ENCODE results near the gene PPP1R3C. TPM values are rescaled to one million over a fixed set of nuclear protein-coding genes. Genes with fewer than 3 reads are reported as not detected.

The PPP1R3C gene
- total and polyA plus RNA-seq, 2 of the 4 experiments (the other 2 are of a cell fraction): 17.4 to 62.9 TPM

DNA sequence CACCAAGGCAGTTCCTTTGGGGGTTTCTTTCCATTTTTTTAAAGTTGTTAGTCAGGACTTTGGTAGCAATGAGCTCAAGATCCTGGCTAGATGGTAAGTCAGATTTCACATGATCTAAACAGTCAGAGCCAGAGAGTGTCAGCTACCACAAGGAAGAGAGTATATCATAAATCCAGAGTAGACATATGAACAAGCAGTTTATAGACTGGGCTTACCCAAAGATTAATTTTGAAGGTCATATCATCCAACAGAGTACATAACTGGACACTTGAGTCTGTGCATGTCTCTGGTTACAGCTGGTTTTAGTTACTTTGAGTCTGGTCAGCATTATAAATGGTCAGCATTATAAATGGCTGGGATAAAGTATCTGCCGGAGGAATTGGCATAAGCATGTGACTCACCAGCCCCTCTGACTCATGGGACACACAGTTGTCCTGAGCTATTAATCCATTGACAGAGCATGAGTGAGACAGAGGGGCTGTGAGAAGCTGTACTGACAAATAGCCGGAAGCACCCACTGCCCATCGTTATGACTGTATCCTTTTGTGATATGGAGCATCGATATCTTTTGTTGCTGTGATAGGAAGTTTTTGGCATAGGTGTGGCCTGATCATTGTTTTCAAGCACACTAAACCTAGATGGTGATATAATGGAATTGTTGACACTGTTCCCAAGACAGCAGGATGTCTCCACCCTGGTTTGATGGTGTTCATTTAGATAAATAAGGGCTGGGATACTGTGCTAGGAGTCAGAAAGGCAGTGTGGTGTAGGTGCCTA, 19.3 kb downstream of the PPP1R3C start:
- dilution Hi-C loops (cut with HindIII; ENCODE audit: low sequenced_read_pairs, unreplicated experiment) (no loop called here), intact Hi-C loops (cut with micrococcal nuclease) (loop anchor here (2.0 kb wide), 1 partner anchor 23 kb away; no protein-coding TSS in a partner anchor), in situ Hi-C loops (cut with MboI; ENCODE audit: low sequenced_read_pairs) (no loop called here)
- H2AFZ ChIP-seq (replicated peaks; ENCODE audit: low read length, poor library complexity): no peak overlapping the region
- no peak overlapping the region for H3K4me3 ChIP-seq (ENCODE audit: insufficient read depth, low read depth, low read length)
- peak overlapping the region; percentile 92 for H3K56ac ChIP-seq (ENCODE audit: extremely low read depth, insufficient read depth, low read length)
- peak overlapping the region; percentile 93 for H3K18ac ChIP-seq (ENCODE audit: low read depth, low read length)
- CTCF ChIA-PET: interaction anchor here (0.6 to 1.6 kb wide), 5 partner anchors 19 to 1966 kb away, joined by 3 to 9 read pairs (median 4); partner anchors contain the start of gene PPP1R3C
- H4K91ac ChIP-seq (ENCODE audit: insufficient read depth, low read depth, low read length): peak overlapping the region; percentile 90
- peaks cover 22% of the 10 kb centered on the region for H3K4me1 ChIP-seq (ENCODE audit: control insufficient read depth, insufficient read depth, low read length)
- DNase-seq: peak; percentile 98
- H3K9ac ChIP-seq (ENCODE audit: low read depth, low read length): peak overlapping the region; percentile 1; the same call in 1 of the 2 replicates
- no peaks in the 10 kb centered on the region for H3K36me3 ChIP-seq (ENCODE audit: control insufficient read depth, insufficient read depth, low read length)
- H3K4me2 ChIP-seq (ENCODE audit: low read depth, low read length): peak overlapping the region; percentile 51
- H4K8ac ChIP-seq (ENCODE audit: low read depth in 2 of 2, low read length in 2 of 2): peak overlapping the region; percentile 68 to 96
- peak overlapping the region; percentile 88 for H4K5ac ChIP-seq (ENCODE audit: low read depth, low read length)
- POLR2A ChIA-PET (ENCODE audit: unreplicated experiment): interaction anchor here (1.0 kb wide), 1 partner anchor 9 kb away, joined by 4 read pairs; no protein-coding TSS in a partner anchor
- no peaks in the 10 kb centered on the region for H3K9me3 ChIP-seq (ENCODE audit: control insufficient read depth, insufficient read depth, low read length)
- BruUV-seq (replicated peaks): no TSS peak
- TF ChIP-seq MAFK (IDR thresholded peaks at IDR 0.05; ENCODE audit: low read depth, low read length) (peak; percentile 88), CEBPB (IDR thresholded peaks at IDR 0.05; ENCODE audit: low read depth, low read length) (no peak), NFE2L2 (IDR thresholded peaks at IDR 0.05; ENCODE audit: low read depth, low read length) (0 out of 2 replicates have a peak, but pooled peaks have one; percentile 3), FOS (IDR thresholded peaks at IDR 0.05; ENCODE audit: low read depth, low read length) (peak; percentile 95), RAD21 (IDR thresholded peaks at IDR 0.05; ENCODE audit: low read length) (no peak), RFX5 (IDR thresholded peaks at IDR 0.05; ENCODE audit: low read depth, low read length) (no peak), POLR2A (IDR thresholded peaks at IDR 0.05; ENCODE audit: low read depth, low read length) (peak; percentile 34; the same call in 1 of the 2 replicates), RCOR1 (IDR thresholded peaks at IDR 0.05; ENCODE audit: insufficient replicate concordance, low read length) (no peak), MAZ (IDR thresholded peaks at IDR 0.05; ENCODE audit: borderline replicate concordance, low read depth, low read length) (no peak), SMC3 (IDR thresholded peaks at IDR 0.05; ENCODE audit: low read depth, low read length) (peak; percentile 5; the same call in 1 of the 2 replicates), CHD1 (IDR thresholded peaks at IDR 0.05; ENCODE audit: low read depth, low read length) (no peak), MXI1 (IDR thresholded peaks at IDR 0.05; ENCODE audit: borderline replicate concordance, low read depth, low read length) (no peak), BHLHE40 (IDR thresholded peaks at IDR 0.05; ENCODE audit: low read depth, low read length) (no peak; the same call in 1 of the 2 replicates)
- TF ChIP-seq, protein P1, sequence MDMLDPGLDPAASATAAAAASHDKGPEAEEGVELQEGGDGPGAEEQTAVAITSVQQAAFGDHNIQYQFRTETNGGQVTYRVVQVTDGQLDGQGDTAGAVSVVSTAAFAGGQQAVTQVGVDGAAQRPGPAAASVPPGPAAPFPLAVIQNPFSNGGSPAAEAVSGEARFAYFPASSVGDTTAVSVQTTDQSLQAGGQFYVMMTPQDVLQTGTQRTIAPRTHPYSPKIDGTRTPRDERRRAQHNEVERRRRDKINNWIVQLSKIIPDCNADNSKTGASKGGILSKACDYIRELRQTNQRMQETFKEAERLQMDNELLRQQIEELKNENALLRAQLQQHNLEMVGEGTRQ (IDR thresholded peaks at IDR 0.05; ENCODE audit: low read depth, low read length): no peak
- 0% methylated on average over 2 of the region's 4 CpGs; no CpG with 5 or more reads in 1 of the 2 experiments for WGBS, 2 experiments (ENCODE audit: extremely low coverage in 2 of 2, insufficient read length in 1 of 2)
- H3K14ac ChIP-seq (replicated peaks; ENCODE audit: low read depth, low read length): peak overlapping the region; percentile 86
- H2AK9ac ChIP-seq (replicated peaks; ENCODE audit: low read depth, low read length, poor library complexity): peak overlapping the region; percentile 77
- peak overlapping the region; percentile 91 for H2AK5ac ChIP-seq (ENCODE audit: low read depth, low read length)
- H2BK20ac ChIP-seq (ENCODE audit: low read depth, low read length): peak overlapping the region; percentile 98
- peaks cover 0 to 10% of the 10 kb centered on the region in 2 experiments; a peak in 2 of 4 replicates for H3K79me1 ChIP-seq (ENCODE audit: low read depth in 1 of 2, low read length in 2 of 2)
- peak overlapping the region; percentile 72 for H3K27ac ChIP-seq (ENCODE audit: insufficient read depth, low read length)
- peak overlapping the region; percentile 96 for H2BK120ac ChIP-seq (ENCODE audit: low read depth, low read length)
- ATAC-seq (ENCODE audit: low read depth): peak; percentile 68
- peak overlapping the region; percentile 98 for H3K4ac ChIP-seq (ENCODE audit: low read depth, low read length)
- peak overlapping the region; percentile 97 for H3K23ac ChIP-seq (ENCODE audit: low read depth, low read length)
- H4K20me1 ChIP-seq (ENCODE audit: insufficient read depth, low read length): peaks cover 4% of the 10 kb centered on the region; the same call in 1 of the 2 replicates
- H3K27me3 ChIP-seq (ENCODE audit: control insufficient read depth, insufficient read depth, low read length): no peaks in the 10 kb centered on the region
- peak overlapping the region; percentile 90 for H2BK15ac ChIP-seq (ENCODE audit: low read depth, low read length)
- H3K9me1 ChIP-seq (ENCODE audit: insufficient read depth, low read length): peaks cover 22% of the 10 kb centered on the region
- H2BK5ac ChIP-seq (ENCODE audit: low read depth, low read length, poor library complexity, severe bottlenecking): peak overlapping the region; percentile 99
